HS-5 (cell line): Measurements from ENCODE around the gene ORC5.
A peak's percentile ranks its signal among the peaks of the same experiment; 100 is the strongest.
"Not testable (repeated sequence)": the region's sequence is repeated elsewhere in the genome, so short reads cannot be mapped to it uniquely, and the experiment has no call there.

Experiments
- DNase-seq: peaks from one replicate; pipeline ENCODE4 v3.0.0-alpha.2; 2012; ENCODE audit warnings: low read depth

The ORC5 gene

GRCh38 chr7:104185346-104185745 is 22.5 kb downstream of the ORC5 start:
- no peak for DNase-seq

DNA sequence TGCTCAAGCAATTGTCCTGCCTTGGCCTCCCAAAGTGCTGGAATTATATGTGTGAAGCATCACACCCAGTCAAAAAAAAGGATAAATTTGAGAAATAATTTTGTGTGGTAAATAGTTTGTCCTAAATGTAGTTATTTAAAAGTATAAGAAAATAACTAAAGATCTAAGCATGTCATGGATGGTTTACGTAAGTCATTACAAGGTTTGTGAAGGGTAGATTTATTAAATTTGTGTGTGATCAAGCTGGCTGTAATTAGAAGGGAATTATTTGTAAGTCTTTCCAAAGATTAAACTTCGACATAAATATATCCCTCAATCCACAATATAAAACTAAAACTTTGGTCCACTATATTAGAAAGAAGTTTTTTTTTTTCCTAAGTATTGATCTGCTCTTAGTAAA is 28.6 kb downstream of the ORC5 start:
- DNase-seq, result no peak

GRCh38 chr7:104177565-104178083 is 30.2 kb downstream of the ORC5 start:
- not testable (repeated sequence) for DNase-seq

DNA sequence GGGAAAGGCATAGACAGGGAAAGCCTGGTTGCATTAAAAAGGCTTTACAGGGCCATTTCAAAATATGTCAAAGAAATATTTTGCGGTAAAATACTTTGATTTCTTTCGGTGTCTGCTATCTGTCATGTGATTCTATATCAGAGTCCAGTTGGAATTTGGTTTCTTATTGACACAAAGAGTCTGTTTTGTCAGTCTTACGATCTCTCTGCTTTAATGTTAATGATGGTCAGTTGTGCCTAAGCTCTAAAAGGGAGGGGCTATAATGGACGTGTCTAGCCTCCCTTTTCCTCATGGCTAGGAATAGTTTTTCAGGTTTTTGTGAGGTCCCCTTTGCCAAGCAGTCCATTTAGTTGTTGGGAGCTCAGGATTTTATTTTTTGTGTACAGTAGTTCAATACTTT is 31.5 kb downstream of the ORC5 start:
- no peak for DNase-seq

- no peak for DNase-seq
These were observed 32.3 kb downstream of the ORC5 start for GRCh38 chr7:104175361-104175984.

- no peak for DNase-seq
These were observed 33.0 kb downstream of the ORC5 start for GRCh38 chr7:104174798-104175197.

DNA sequence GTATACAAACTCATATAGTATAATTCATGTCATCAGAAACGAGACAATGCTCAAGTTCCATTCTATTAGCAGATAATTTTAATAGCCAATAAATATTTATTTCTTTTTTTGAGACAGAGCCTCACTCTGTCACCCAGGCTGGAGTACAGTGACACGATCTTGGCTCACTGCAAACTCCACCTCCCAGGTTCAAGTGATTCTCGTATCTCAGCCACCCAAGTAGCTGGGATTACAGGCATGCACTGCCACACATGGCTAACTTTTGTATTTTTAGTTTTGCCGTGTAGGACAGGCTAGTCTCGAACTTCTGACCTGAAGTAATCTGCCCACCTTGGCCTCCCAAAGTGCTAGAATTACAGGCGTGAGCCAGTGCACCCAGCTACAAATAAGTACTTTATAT is 45.7 kb downstream of the ORC5 start:
- DNase-seq, result no peak

DNA sequence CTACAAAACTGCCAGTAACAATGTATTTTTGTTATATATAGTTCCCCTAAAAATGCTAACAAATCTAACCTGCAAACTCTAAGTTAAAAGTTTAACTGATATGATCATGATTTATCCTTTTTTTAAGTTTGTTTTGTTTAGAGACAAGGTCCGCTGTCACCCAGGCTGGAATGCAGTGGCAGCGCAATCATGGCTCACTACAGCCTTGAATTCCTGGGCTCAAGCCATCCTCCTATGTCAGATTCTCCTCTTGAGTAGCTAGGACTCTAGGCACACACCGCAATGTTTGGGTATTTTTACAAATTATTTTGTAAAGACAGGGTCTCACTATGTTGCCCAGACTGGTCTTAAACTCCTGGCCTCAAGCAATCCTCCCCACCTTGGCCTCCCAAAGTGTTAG is 46.6 kb downstream of the ORC5 start:
- DNase-seq, result no peak

- peak; percentile 2 for DNase-seq
These were observed 47.4 kb downstream of the ORC5 start for GRCh38 chr7:104160375-104160774.

- DNase-seq, result peak; percentile 0
These were observed 51.0 kb downstream of the ORC5 start for GRCh38 chr7:104156842-104157277.

DNA sequence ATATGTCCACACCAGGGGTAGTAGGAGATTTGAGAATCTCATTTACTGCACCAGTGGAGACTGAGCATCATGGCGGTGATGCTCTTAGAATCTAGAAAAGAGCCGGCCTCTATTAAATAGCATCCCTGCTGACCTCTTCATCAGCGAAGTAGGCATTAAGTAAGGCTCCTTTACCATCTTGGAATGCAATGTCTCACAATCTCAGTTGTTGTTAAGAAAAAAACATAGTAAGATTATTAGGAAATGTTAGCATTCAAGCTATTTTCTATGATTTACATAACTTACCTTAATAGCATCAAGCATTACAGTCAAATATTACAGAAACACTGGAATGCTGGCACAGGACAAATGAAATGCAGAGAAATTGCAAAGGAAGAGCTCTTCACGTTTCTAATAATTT is 54.5 kb downstream of the ORC5 start:
- no peak for DNase-seq

DNA sequence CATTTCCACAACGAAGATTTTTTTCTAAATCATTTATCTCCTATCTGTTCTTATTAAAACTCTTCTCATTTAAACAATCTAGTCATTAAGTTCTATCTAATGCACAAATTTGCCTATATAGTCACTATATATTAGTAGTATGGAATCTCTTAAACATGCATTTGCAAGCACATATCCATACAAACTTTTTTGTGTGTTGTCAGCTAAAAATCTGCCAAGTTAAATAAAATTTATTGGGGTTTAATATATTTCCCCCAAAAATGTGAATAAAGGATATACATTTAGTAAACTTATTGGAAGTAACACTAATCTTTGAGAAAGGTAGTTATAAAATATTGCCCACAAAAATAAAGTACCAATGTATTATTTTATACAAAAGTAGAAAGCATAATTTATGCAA is 55.3 kb downstream of the ORC5 start:
- no peak for DNase-seq

DNA sequence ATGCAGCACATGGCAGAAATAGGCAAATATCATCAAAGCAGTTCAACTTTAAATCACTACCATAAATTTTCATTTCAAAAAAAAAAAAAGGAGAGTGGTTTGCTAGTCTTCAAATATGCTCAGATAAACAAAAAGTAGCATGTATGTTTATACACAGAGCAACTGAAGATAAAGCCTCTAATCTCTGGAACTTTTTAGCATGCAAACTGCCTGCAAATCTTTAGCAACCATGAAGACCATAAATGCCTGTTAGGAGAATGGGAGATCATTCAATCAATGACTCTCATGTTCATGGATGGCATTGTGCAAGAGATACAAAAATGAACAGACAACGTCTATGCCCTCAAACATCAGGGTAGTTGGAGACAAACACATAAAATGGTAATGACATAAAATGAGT is 57.3 kb downstream of the ORC5 start:
- no peak for DNase-seq

DNA sequence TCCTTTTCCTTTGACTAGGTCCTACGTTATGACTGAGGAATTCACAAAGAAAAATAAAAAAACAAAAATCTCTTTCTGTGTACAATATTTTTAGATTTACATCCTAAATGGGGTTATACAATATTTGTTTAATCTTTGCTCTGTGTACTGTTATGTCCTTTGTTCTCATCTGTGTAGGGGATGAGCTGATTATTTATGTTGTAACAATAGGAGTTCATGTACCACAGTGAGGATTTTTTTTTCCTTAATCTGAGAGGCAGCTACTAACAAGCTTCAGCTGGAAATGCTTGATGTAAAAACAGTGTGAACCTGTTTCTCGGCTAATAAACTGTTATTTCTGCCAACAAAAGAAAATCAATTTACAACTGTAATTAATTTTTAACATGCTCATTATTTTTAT is 58.0 kb downstream of the ORC5 start:
- DNase-seq, result no peak

GRCh38 chr7:104142147-104142546 is 65.7 kb downstream of the ORC5 start:
- no peak for DNase-seq

- DNase-seq, result peak; percentile 11
These were observed 69.8 kb downstream of the ORC5 start for GRCh38 chr7:104137971-104138370.

GRCh38 chr7:104137511-104137910 is 70.3 kb downstream of the ORC5 start:
- no peak for DNase-seq

DNA sequence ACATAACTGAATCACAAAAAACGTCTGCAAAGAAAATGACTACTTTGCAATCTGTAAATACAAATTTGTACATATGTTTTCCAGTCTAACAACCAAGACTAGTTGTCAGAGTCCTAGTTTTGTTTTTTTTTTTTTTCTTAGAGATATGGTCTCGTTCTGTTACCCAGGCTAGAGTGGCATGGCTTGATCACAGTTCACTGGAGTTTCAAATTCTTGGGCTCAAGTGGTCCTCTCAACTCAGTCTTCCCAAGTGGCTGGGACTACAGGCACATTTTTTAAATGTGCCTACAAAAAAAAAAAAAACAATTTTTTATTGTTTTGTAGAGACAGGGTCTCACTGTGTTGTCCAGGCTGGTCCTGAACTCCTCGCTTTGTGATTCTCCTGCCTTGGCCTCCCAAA is 70.8 kb downstream of the ORC5 start:
- DNase-seq, result no peak

DNA sequence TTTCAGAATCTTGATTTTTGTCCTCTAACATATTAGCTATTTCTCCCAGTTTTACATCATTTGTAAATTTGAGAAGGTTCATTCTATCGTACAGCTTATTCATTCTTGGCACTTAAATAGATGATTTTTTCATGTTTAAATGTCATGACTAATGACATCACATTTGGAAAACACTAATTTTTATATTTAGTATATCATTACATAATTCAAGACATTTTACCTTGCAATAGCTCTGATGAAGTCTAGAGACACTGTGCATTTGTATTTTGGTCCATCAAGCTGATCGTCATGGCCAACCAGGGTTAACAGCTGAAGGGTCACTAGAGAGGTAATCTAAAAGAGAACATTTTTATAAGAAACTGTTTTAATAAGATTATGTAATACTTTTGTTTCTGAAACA is 71.3 kb downstream of the ORC5 start:
- no peak for DNase-seq

DNA sequence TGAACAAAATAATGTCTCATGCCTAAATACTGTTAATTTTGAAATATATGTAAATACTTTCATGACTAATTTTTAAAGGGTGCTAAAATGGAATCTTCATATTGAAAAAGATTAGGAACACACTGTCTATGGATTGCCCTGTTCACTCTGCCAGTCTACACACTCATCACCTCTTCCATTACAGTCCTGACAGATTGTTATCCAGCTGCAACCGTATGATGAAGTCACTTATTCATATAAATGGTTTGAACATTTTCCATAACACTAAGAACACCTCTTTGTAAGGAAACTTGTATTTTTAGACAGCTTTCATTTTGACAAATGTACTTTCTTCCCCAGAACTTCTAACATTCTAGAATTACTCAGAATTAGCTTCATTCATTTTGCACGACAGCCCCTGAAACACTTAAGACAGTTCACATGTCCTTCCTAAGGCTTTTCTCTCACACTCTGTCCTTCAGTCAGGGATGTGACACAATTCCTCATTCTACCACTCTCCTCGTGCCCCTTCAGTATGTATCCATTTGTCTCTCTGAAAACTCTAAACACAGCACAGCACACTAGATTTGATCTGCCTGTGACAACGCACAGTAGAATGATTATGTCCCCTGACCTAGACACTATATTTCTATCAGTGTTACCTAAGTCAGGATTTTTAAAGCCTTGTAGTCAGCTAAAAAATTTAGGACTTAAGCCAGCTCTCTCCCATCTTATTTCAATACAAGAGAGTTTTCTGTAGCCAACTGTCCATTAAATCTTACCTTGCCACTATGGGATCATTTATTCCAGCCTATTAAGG is 71.9 kb downstream of the ORC5 start:
- DNase-seq, result no peak

GRCh38 chr7:104133238-104133637 is 74.6 kb downstream of the ORC5 start:
- DNase-seq, result no peak

DNA sequence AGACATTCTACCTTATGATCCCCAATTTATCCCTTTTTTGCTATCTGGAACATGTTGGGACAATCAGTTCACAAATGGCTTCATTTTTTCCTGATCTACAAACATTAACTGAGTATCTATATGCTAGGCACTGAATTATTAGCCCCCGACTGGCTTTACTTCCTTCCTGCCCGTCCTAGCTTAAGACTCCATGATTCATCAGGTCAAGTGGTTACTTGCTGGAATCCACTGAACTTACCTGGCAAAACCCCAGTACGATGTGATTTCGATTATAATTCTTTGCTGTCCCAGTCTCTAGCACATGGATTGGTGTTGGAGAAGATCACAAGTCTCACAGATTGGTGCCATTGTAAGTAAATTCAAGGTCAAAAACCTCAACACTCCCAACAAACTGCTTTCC is 77.1 kb downstream of the ORC5 start:
- no peak for DNase-seq

DNA sequence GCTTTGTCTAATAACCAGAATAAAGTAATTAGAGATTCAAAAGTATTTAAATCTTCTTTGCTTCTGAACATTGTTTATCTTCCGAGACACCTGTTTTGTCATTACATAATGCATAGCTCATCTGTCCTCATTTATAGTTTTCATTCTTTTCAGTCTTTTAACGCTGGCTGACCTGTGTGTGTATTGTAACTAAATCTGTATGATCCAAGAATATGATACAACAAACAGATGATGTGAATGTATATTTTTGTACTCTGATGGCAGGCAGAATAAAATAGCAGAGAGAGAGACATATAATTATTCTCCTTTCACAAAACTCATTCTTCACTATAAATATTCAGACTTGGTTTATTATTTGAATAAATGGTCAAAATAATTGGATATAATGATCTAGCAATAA is 80.6 kb downstream of the ORC5 start:
- DNase-seq, result no peak

- no peak for DNase-seq
These were observed 81.4 kb downstream of the ORC5 start for GRCh38 chr7:104126411-104126841.
